K562 treated with DMSO at 1 percent for 12 hours (cell line): ENCODE measurements around the gene ZDHHC24. TPM values are rescaled to one million over a fixed set of nuclear protein-coding genes. Genes with fewer than 3 reads are reported as not detected.

Experiments
- total RNA-seq: library from RNA; unstranded; fragments of 300-600 nt; gene quantifications from 2 replicates; pipeline ENCODE4 v1.2.3, GENCODE V29; 2022; ENCODE audit not compliant: insufficient read depth

The ZDHHC24 gene
- 6.9 and 8.6 TPM in 2 replicates for total RNA-seq

GRCh38 chr11:66545701-66546367 is at the start of gene ZDHHC24:
ZDHHC24 (minus strand) TSS chr11:66546048; CDS start chr11:66546003, 45 bp downstream.

GRCh38 chr11:66592457-66593302 is 46.8 kb upstream of the ZDHHC24 start, which contains the start of the genes CCDC87 and CCS:
CCDC87 (minus strand) TSS chr11:66593063; CDS start chr11:66593015, 48 bp downstream.
CCS (plus strand) TSS chr11:66593185; CDS start chr11:66593262, 77 bp downstream.

GRCh38 chr11:66568124-66568916 is 22.5 kb upstream of the ZDHHC24 start, which contains the start of gene CTSF:
CTSF (minus strand) TSS chr11:66568606; CDS start chr11:66568486, 120 bp downstream.

GRCh38 chr11:66546368-66546965 is 619 bp upstream of the ZDHHC24 start, which contains the start of gene ACTN3:
ACTN3 (plus strand) TSS chr11:66546903; CDS start chr11:66546938, 35 bp downstream.

GRCh38 chr11:66510271-66510989 is 35.4 kb downstream of the ZDHHC24 start, which contains the start of gene BBS1:
BBS1 (plus strand) TSS chr11:66510635; CDS start chr11:66510660, 25 bp downstream.

GRCh38 chr11:66480117-66480938 is 65.5 kb downstream of the ZDHHC24 start, which contains the start of gene DPP3:
DPP3 (plus strand) TSS chr11:66480434; CDS start chr11:66482201, 1,767 bp downstream.

Other genes starting within 250 kb of the ZDHHC24 start
- gene CD248, start 229.0 kb downstream of the ZDHHC24 start, total RNA-seq = not detected in 2 replicates
- 0.59 and 0.91 TPM in 2 replicates for gene RIN1, start 209.6 kb downstream of the ZDHHC24 start, total RNA-seq
- gene BRMS1, start 200.9 kb downstream of the ZDHHC24 start, total RNA-seq = 44.7 and 57.8 TPM in 2 replicates
- gene B4GAT1, start 198.4 kb downstream of the ZDHHC24 start, total RNA-seq = 27.4 and 34.3 TPM in 2 replicates
- gene SLC29A2, start 174.3 kb downstream of the ZDHHC24 start, total RNA-seq = 7.5 and 12.2 TPM in 2 replicates
- not detected in 2 replicates for gene NPAS4, start 125.0 kb downstream of the ZDHHC24 start, total RNA-seq
- gene MRPL11, start 107.2 kb downstream of the ZDHHC24 start, total RNA-seq = 44.5 and 73.2 TPM in 2 replicates
- gene PELI3, start 79.1 kb downstream of the ZDHHC24 start, total RNA-seq = 4.0 and 7.5 TPM in 2 replicates
- gene DPP3, start 65.6 kb downstream of the ZDHHC24 start, total RNA-seq = 41.1 and 42.9 TPM in 2 replicates
- gene BBS1, start 35.4 kb downstream of the ZDHHC24 start, total RNA-seq = 8.5 and 13.5 TPM in 2 replicates
- gene ACTN3, start 855 bp upstream of the ZDHHC24 start, total RNA-seq = not detected in 2 replicates
- 20.3 and 24.5 TPM in 2 replicates for gene CTSF, start 22.6 kb upstream of the ZDHHC24 start, total RNA-seq
- gene CCDC87, start 47.0 kb upstream of the ZDHHC24 start, total RNA-seq = not detected in 2 replicates
- 40.3 and 40.4 TPM in 2 replicates for gene CCS, start 47.1 kb upstream of the ZDHHC24 start, total RNA-seq
- 51.4 and 80.4 TPM in 2 replicates for gene RBM14, start 70.6 kb upstream of the ZDHHC24 start, total RNA-seq
- 110 and 113 TPM in 2 replicates for gene RBM4, start 92.7 kb upstream of the ZDHHC24 start, total RNA-seq
- 14.5 and 27.8 TPM in 2 replicates for gene RBM4B, start 131.8 kb upstream of the ZDHHC24 start, total RNA-seq
- 6.3 and 15.2 TPM in 2 replicates for gene SPTBN2, start 183.2 kb upstream of the ZDHHC24 start, total RNA-seq